SK-N-SH treated with all-trans-retinoic acid at 6 μM for 48 hours (cell line): ENCODE measurements around the gene LONRF2.

Experiments
- BACH2 ChIP-seq: fragments of 250-450 bp; sonication (Bioruptor Pico); IDR thresholded peaks from 2 replicates; pipeline ENCODE4 v1.9.0; 2021; ENCODE audit warnings: mild to moderate bottlenecking, borderline replicate concordance
- CREB5 ChIP-seq: fragments of 250-450 bp; sonication (Bioruptor Pico); IDR thresholded peaks from 2 replicates; pipeline ENCODE4 v1.5.1; 2020; ENCODE audit warnings: low read depth, mild to moderate bottlenecking, moderate library complexity
- CSDC2 ChIP-seq: fragments of 250-450 bp; sonication (Bioruptor Pico); IDR thresholded peaks from 2 replicates; pipeline ENCODE4 v1.5.0; 2020; ENCODE audit warnings: mild to moderate bottlenecking, moderate library complexity
- GLIS3 ChIP-seq: fragments of 250-450 bp; sonication (Bioruptor Pico); IDR thresholded peaks from 2 replicates; pipeline ENCODE4 v1.5.0; 2020; ENCODE audit warnings: mild to moderate bottlenecking, moderate library complexity
- PATZ1 ChIP-seq: fragments of 250-450 bp; sonication (Bioruptor Pico); IDR thresholded peaks from 2 replicates; pipeline ENCODE4 v1.8.0; 2020; ENCODE audit warnings: mild to moderate bottlenecking, moderate library complexity, borderline replicate concordance
- POU6F1 ChIP-seq: fragments of 250-450 bp; sonication (Bioruptor Pico); IDR thresholded peaks from 2 replicates; pipeline ENCODE4 v1.8.0; 2021; ENCODE audit warnings: low read depth, mild to moderate bottlenecking, moderate library complexity, borderline replicate concordance
- PPARA ChIP-seq: fragments of 250-450 bp; sonication (Bioruptor Pico); IDR thresholded peaks from 2 replicates; pipeline ENCODE4 v1.5.0; 2020; ENCODE audit warnings: mild to moderate bottlenecking, borderline replicate concordance
- RARB ChIP-seq: fragments of 250-450 bp; sonication (Bioruptor Pico); IDR thresholded peaks from 2 replicates; pipeline ENCODE4 v1.8.0; 2021; ENCODE audit warnings: mild to moderate bottlenecking, moderate library complexity
- TCF4 ChIP-seq: fragments of 250-450 bp; sonication (Bioruptor Pico); IDR thresholded peaks from 2 replicates; pipeline ENCODE4 v1.8.0; 2021; ENCODE audit warnings: mild to moderate bottlenecking, moderate library complexity, borderline replicate concordance
- TOX ChIP-seq: fragments of 250-450 bp; sonication (Bioruptor Pico); IDR thresholded peaks from 2 replicates; pipeline ENCODE4 v1.8.0; 2021; ENCODE audit warnings: mild to moderate bottlenecking, moderate library complexity, borderline replicate concordance
- ZC3H10 ChIP-seq: fragments of 250-450 bp; sonication (Bioruptor Pico); IDR thresholded peaks from 2 replicates; pipeline ENCODE4 v1.5.1; 2021; ENCODE audit warnings: mild to moderate bottlenecking, moderate library complexity
- ZFP3 ChIP-seq: fragments of 250-450 bp; sonication (Bioruptor Pico); IDR thresholded peaks from 2 replicates; pipeline ENCODE4 v1.5.0; 2020; ENCODE audit warnings: mild to moderate bottlenecking, moderate library complexity
- ZFP30 ChIP-seq: fragments of 450-650 bp; formaldehyde crosslinking; IDR thresholded peaks from 2 replicates; pipeline ENCODE4 v1.5.0; 2022; ENCODE audit warnings: mild to moderate bottlenecking, moderate library complexity

GRCh38 chr2:100239486-100240210 lies 82.7 kb downstream of the LONRF2 start:
- TF ChIP-seq POU6F1 (CRISPR knock-in tag) (no peak), PATZ1 (CRISPR knock-in tag) (no peak), TCF4 (CRISPR knock-in tag) (no peak), BACH2 (CRISPR knock-in tag) (no peak), ZFP30 (no peak), CREB5 (CRISPR knock-in tag) (no peak), CSDC2 (no peak), ZFP3 (CRISPR knock-in tag) (no peak), RARB (CRISPR knock-in tag) (no peak), PPARA (CRISPR knock-in tag) (no peak), GLIS3 (CRISPR knock-in tag) (no peak), TOX (CRISPR knock-in tag) (no peak), ZC3H10 (no peak)
